ENCODE measurements around the gene SLC38A6. TPM values are rescaled to one million over a fixed set of nuclear protein-coding genes. Genes with fewer than 3 reads are reported as not detected.
"Not testable (repeated sequence)": the region's sequence is repeated elsewhere in the genome, so short reads cannot be mapped to it uniquely, and the experiment has no call there.

Gene SLC38A6
- polyA plus RNA-seq, 12 donors = 9.4 to 25.3 (median 18.2) TPM; not detected in 1

GRCh38 chr14:61050417-61050816 is 69.4 kb downstream of the SLC38A6 start:
- no peak for DNase-seq

- DNase-seq = peak; percentile 66
Measured at GRCh38 chr14:61051051-61051450, 70.0 kb downstream of the SLC38A6 start.

- no peak for DNase-seq
Measured at GRCh38 chr14:61051621-61052020, 70.6 kb downstream of the SLC38A6 start.

- no peak for DNase-seq
Measured at GRCh38 chr14:61063461-61063860, 82.4 kb downstream of the SLC38A6 start.

- DNase-seq = no peak
Measured at GRCh38 chr14:61064210-61064609, 83.2 kb downstream of the SLC38A6 start.

DNA sequence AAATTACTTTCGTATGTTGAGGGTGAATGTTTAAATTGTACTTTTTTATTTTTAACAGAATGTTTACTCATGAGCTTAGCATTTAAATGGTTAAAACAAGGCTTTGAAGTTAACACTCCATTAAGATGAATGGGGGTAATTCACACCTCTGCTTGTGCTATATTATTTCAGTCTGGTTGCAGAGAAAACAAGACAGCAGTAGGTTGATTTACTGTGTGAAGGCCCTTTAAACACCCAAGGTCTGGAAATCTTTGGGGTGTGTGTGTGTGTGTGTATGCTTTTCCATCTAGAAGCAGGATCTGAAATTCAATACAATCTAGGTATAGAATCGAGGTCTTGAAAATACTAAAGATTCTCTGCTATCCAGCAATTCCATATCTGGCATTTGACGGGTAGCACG is 83.8 kb downstream of the SLC38A6 start:
- DNase-seq = no peak

DNA sequence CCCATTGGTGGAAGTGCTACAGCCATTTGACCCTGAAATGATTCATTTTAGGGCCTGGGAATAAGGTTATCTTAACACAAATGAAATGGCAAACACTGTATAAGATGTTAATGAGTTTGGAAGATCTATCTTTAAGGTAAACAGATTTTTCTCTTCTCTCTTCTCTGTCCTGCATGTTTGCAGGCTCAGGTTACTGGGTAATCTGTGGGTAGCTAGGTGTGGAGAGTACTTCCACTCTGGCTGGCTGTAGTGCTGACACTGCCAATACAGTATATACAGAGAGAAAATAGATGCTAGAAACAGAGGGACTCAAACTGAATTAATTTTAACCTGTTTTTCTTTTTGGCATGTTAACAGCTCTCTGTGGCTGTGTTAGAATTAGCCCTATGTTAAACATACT is 84.6 kb downstream of the SLC38A6 start:
- no peak for DNase-seq

GRCh38 chr14:61072442-61072841 is 91.4 kb downstream of the SLC38A6 start:
- not testable (repeated sequence) for DNase-seq

DNA sequence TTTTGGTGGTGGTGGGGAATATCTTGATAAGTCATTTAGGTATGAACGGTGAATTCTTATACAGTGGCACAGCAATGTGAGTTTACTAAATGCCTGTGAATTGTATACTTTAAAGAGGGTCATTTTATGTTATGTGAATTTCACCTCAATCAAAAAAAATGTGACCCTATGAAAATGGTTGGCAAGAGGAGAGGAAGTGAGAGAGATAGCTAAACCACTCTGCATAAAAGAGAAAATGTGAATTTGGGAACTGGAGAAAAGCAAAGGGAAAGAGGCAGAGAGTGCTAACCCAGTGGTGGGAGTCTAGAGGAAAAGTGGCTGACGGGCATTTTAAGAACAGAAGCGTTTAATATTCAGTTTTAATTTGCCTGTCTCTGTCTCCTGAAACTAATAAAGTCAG is 93.8 kb downstream of the SLC38A6 start:
- no peak for DNase-seq

- no peak for DNase-seq
Measured at GRCh38 chr14:61076556-61076955, 95.5 kb downstream of the SLC38A6 start.

DNA sequence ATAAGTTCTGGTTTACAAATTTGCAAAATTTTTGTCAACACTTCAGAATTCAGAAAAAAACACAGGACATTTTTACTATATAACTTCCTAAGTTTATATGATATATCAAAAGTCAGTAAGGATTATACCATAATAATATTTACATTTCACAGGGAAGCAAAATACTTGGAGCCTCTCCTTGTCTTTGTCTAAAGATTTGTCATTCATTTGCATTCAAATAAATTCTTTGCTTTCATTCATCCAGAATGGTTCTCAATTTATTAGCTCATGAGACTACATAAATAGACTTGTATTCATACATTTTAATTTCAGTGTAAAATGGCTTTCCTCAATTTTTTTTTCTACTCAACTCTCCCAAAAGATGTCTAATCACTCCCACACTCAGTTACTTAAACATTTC is 96.4 kb downstream of the SLC38A6 start:
- no peak for DNase-seq

DNA sequence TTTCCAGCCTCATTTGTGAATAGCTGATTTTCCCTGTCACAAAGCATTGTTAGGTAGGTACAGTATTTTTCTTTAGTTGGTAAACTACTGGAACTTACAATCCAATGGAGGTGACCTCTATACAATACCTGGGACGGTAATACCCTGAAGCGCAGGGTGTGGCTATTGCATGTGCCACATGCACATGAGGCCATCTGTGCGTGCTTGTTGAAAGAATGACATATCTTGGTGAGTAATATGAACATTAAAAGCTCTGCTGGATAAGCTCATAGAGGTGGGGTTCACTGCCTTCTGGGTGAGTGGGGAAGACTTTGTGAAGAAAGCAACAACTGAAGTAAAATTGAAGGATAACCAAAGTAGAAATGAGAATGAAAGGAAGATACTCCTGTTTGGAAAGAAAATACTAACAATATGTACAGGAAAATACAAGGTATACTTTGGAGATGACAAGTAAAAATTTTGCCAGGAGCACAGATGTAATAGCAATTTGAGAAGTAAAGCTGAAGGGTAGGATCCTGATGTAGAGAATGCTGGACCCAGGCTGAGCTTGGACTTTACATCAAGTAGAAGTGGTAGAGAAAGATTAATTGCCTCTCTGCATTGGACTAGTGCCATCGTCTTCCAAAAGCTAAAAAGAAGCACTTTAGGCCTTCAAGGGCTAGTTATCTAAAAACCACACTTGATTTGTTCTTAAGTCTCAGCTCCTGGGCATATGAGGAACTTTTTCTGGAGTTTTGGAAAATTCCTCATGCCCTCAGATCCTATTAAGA is 97.1 kb downstream of the SLC38A6 start:
- DNase-seq = no peak

DNA sequence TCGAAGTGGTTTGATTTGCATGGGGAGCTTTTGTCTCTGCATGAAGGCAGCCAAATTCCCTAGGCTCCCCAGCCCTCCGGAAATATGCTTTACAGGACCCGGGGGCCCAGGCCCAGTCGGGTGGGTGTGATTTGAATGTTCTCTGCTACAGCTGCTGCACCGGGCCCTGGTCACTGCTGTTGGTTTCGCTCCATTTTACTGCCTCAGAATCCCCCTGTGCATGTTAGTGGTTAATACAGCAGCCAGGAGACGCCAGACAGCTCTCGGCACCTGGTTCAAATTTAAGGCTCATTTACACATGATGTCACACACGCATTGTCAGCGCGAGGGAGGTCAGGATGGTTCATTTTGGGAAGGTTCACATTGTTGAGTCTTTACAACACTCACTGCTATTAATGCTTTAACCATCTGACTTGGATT is 99.6 kb downstream of the SLC38A6 start:
- DNase-seq = peak; percentile 88

DNA sequence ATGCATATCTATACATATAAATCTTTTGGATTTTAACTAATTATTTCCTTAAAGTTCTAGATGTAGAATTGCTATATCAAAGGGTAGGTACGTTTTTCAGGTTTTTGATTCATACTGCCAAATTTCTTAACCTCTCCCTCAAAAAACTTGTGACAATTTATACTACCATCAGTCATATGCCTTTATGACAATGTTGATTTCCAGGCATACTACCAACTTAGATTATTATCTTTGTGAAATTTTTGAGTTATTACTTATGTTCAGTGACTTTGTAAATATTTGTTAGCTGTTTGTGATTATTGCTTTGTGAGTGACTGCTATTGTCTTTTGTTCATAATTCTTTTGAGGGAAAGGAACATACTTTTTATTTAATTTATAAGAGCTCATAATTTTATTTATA is 107.0 kb downstream of the SLC38A6 start:
- no peak for DNase-seq

GRCh38 chr14:61089126-61089750 is 108.2 kb downstream of the SLC38A6 start:
- no peak for DNase-seq

GRCh38 chr14:61090432-61091216 is 109.6 kb downstream of the SLC38A6 start:
- DNase-seq = no peak

- no peak for DNase-seq
Measured at GRCh38 chr14:61091657-61092273, 110.7 kb downstream of the SLC38A6 start.

GRCh38 chr14:61098096-61098495 is 117.1 kb downstream of the SLC38A6 start:
- not testable (repeated sequence) for DNase-seq

- DNase-seq = no peak
Measured at GRCh38 chr14:61098721-61099120, 117.7 kb downstream of the SLC38A6 start.

- no peak for DNase-seq
Measured at GRCh38 chr14:61099216-61099835, 118.3 kb downstream of the SLC38A6 start.

DNA sequence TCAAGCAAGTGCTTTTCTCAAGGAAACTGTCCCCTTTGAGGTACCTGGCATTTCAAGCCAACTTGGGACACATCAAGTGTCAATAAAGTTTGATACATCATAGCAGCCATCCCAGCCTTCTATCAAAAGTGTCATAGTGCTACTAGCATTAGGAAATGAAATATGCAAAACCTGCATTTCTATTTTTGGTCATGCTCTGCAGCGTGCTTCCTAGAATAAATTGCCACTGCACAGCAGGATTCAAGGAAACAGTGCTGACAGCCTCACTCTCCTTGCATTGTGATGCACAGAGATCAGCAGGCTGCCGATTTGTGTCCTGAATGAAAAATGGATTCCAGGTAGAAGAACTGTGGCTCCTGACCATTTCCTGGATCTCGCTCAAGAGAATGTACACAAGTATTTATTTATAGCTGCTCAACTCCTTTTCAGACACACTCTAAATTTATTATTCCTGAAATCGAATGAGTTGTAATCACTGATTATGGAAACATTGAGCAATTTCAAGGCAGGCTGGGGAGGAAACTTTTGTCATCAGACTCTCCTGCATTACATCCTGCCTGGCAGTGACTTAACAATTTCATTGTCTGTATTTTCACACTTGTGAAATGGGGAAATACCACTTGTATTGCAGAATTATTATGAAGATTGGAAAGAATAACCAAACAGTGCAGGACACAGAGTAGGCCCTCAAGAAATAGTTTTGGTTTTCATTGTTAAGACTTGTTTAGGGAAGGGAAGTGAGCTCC is 120.9 kb downstream of the SLC38A6 start:
- DNase-seq = no peak
